Urinary bladder (tissue), 4 donors: Measurements from ENCODE around the gene BET1. TPM values are rescaled to one million over a fixed set of nuclear protein-coding genes. Genes with fewer than 3 reads are reported as not detected.

Source experiments
- DNase-seq: peaks from one replicate; pipeline ENCODE4 v3.0.0-alpha.2; 2015; ENCODE audit errors: extremely low spot score
- H3K27ac ChIP-seq: one replicate; pipeline ENCODE4 v1.5.1; 2013; ENCODE audit warnings: low read depth, mild to moderate bottlenecking, moderate library complexity
- H3K36me3 ChIP-seq: one replicate; pipeline ENCODE4 v1.6.1; 2013; ENCODE audit warnings: mild to moderate bottlenecking, moderate library complexity; ENCODE audit not compliant: insufficient read depth
- H3K4me1 ChIP-seq: one replicate; pipeline ENCODE4 v1.6.1; 2013; ENCODE audit warnings: mild to moderate bottlenecking, moderate library complexity; ENCODE audit not compliant: insufficient read depth
- H3K4me3 ChIP-seq: one replicate; pipeline ENCODE4 v1.5.1; 2013; ENCODE audit warnings: low read depth, low read length
- WGBS: extraction: QIAGEN DNeasy Blood & Tissue Kit; methylation state at CpG from one replicate; pipeline ENCODE4 v1.1.7; 2013; 5-methylcytosine and 5-hydroxymethylcytosine counted together
- polyA plus RNA-seq: library from polyadenylated mRNA; stranded (reverse); fragments of 200-250 nt; gene quantifications from one replicate; pipeline ENCODE4 v1.2.3, GENCODE V29; 2013
- total RNA-seq: library from RNA; depleted of rRNA; stranded (reverse); fragments of >200 nt; gene quantifications from one replicate; pipeline ENCODE4 v1.2.3, GENCODE V29; 2014
- donor health status: healthy with polysubstance abuse.
- donor health status: healthy.

Gene BET1
- total and polyA plus RNA-seq, 2 donors = 19.9 to 62.7 TPM

- Histone ChIP-seq H3K4me3 (no peak overlapping the region), H3K36me3 (no peaks in the 10 kb centered on the region), H3K27ac (no peak overlapping the region), H3K4me1 (no peaks in the 10 kb centered on the region)
- 93% methylated on average over 1 of the region's 1 CpG for WGBS
- DNase-seq = no peak
Observed at GRCh38 chr7:94001396-94001795, 2.8 kb downstream of the BET1 start.

GRCh38 chr7:93997868-93998267 is 6.3 kb downstream of the BET1 start:
- Histone ChIP-seq H3K4me1 (no peaks in the 10 kb centered on the region), H3K4me3 (no peak overlapping the region), H3K27ac (no peak overlapping the region), H3K36me3 (no peaks in the 10 kb centered on the region)
- DNase-seq = no peak
- WGBS = 90% methylated on average over 3 of the region's 3 CpGs

GRCh38 chr7:93992421-93993110 is 11.6 kb downstream of the BET1 start:
- Histone ChIP-seq H3K36me3 (no peaks in the 10 kb centered on the region), H3K4me3 (no peak overlapping the region), H3K4me1 (no peaks in the 10 kb centered on the region), H3K27ac (no peak overlapping the region)
- WGBS = 89% methylated on average over 6 of the region's 6 CpGs
- DNase-seq = no peak

GRCh38 chr7:93987297-93987696 is 16.9 kb downstream of the BET1 start:
- no peaks in the 10 kb centered on the region for H3K36me3 ChIP-seq
- 76% methylated on average over 3 of the region's 3 CpGs for WGBS
- no peak for DNase-seq

GRCh38 chr7:93985101-93985500 is 19.1 kb downstream of the BET1 start:
- 28% methylated on average over 1 of the region's 1 CpG for WGBS
- no peak for DNase-seq

More at GRCh38 chr7:93987297-93987696, 16.9 kb downstream of the BET1 start:
- H3K4me1 ChIP-seq = no peaks in the 10 kb centered on the region
- no peak overlapping the region for H3K4me3 ChIP-seq
- no peak overlapping the region for H3K27ac ChIP-seq

GRCh38 chr7:93984024-93984423 is 20.1 kb downstream of the BET1 start:
- Histone ChIP-seq H3K4me3 (no peak overlapping the region), H3K4me1 (no peaks in the 10 kb centered on the region), H3K27ac (no peak overlapping the region), H3K36me3 (no peaks in the 10 kb centered on the region)
- no peak for DNase-seq

More at GRCh38 chr7:93985101-93985500, 19.1 kb downstream of the BET1 start:
- Histone ChIP-seq H3K4me1 (no peaks in the 10 kb centered on the region), H3K27ac (no peak overlapping the region), H3K36me3 (no peaks in the 10 kb centered on the region), H3K4me3 (no peak overlapping the region)

- 57% methylated on average over 2 of the region's 2 CpGs for WGBS
- Histone ChIP-seq H3K27ac (no peak overlapping the region), H3K4me1 (no peaks in the 10 kb centered on the region), H3K4me3 (no peak overlapping the region), H3K36me3 (no peaks in the 10 kb centered on the region)
- DNase-seq = no peak
Observed at GRCh38 chr7:93981480-93981874, 22.7 kb downstream of the BET1 start.

GRCh38 chr7:93980744-93981479 is 23.2 kb downstream of the BET1 start:
- H3K4me3 ChIP-seq = no peak overlapping the region
- H3K4me1 ChIP-seq = no peaks in the 10 kb centered on the region
- H3K27ac ChIP-seq = no peak overlapping the region
- WGBS = 60% methylated on average over 5 of the region's 5 CpGs
- no peak for DNase-seq
- H3K36me3 ChIP-seq = no peaks in the 10 kb centered on the region

GRCh38 chr7:93977211-93977950 is 26.8 kb downstream of the BET1 start:
- 67% methylated on average over 7 of the region's 7 CpGs for WGBS
- no peak for DNase-seq
- Histone ChIP-seq H3K4me3 (no peak overlapping the region), H3K4me1 (no peaks in the 10 kb centered on the region), H3K36me3 (no peaks in the 10 kb centered on the region), H3K27ac (no peak overlapping the region)

- H3K27ac ChIP-seq = no peak overlapping the region
- H3K4me1 ChIP-seq = no peaks in the 10 kb centered on the region
- WGBS = 93% methylated on average over 1 of the region's 1 CpG
- no peak overlapping the region for H3K4me3 ChIP-seq
- no peak for DNase-seq
- H3K36me3 ChIP-seq = no peaks in the 10 kb centered on the region
Observed at GRCh38 chr7:93973134-93973533, 31.0 kb downstream of the BET1 start.

GRCh38 chr7:93972029-93972725 is 32.0 kb downstream of the BET1 start:
- Histone ChIP-seq H3K36me3 (no peaks in the 10 kb centered on the region), H3K4me3 (no peak overlapping the region), H3K4me1 (no peaks in the 10 kb centered on the region), H3K27ac (no peak overlapping the region)
- no peak for DNase-seq
- WGBS = 65% methylated on average over 6 of the region's 6 CpGs

GRCh38 chr7:93968911-93969620 is 35.1 kb downstream of the BET1 start:
- Histone ChIP-seq H3K27ac (no peak overlapping the region), H3K4me1 (no peaks in the 10 kb centered on the region), H3K4me3 (no peak overlapping the region), H3K36me3 (no peaks in the 10 kb centered on the region)
- no peak for DNase-seq
- 72% methylated on average over 2 of the region's 2 CpGs for WGBS

- no peak overlapping the region for H3K27ac ChIP-seq
- H3K4me1 ChIP-seq = no peaks in the 10 kb centered on the region
- 64% methylated on average over 3 of the region's 3 CpGs for WGBS
- no peaks in the 10 kb centered on the region for H3K36me3 ChIP-seq
- H3K4me3 ChIP-seq = no peak overlapping the region
- DNase-seq = no peak
Observed at GRCh38 chr7:93964813-93965212, 39.3 kb downstream of the BET1 start.
